Neuronal stem cell (in vitro differentiated cells): ENCODE data around the gene SH3BP4.

Experiments used
- DNase-seq: peaks from one replicate; pipeline ENCODE4 v3.0.0-alpha.2; 2013; ENCODE audit warnings: low spot score
- H2AFZ ChIP-seq: one replicate; pipeline ENCODE4 v1.6.1; 2013; ENCODE audit warnings: mild to moderate bottlenecking, low read length, inconsistent platforms
- H2AK5ac ChIP-seq: 2 replicates; pipeline ENCODE4 v1.6.1; 2013; ENCODE audit warnings: low read depth, mild to moderate bottlenecking, inconsistent platforms, low read length, moderate library complexity, mixed read lengths
- H2BK120ac ChIP-seq: 2 replicates; pipeline ENCODE4 v1.6.1; 2013; ENCODE audit warnings: low read depth, mild to moderate bottlenecking, inconsistent platforms, low read length, moderate library complexity, mixed read lengths
- H2BK12ac ChIP-seq: one replicate; pipeline ENCODE4 v1.6.1; 2013; ENCODE audit warnings: low read length, inconsistent platforms
- H2BK15ac ChIP-seq: 2 replicates; pipeline ENCODE4 v1.6.1; 2013; ENCODE audit warnings: mild to moderate bottlenecking, low read length, inconsistent platforms, mixed read lengths
- H2BK5ac ChIP-seq: one replicate; pipeline ENCODE4 v1.6.1; 2013; ENCODE audit warnings: inconsistent platforms, mild to moderate bottlenecking, low read length, moderate library complexity
- H3K14ac ChIP-seq: one replicate; pipeline ENCODE4 v1.6.1; 2013; ENCODE audit warnings: low read length, inconsistent platforms
- H3K18ac ChIP-seq: 2 replicates; pipeline ENCODE4 v1.6.1; 2013; ENCODE audit warnings: low read length, inconsistent platforms
- H3K23ac ChIP-seq: 2 replicates; pipeline ENCODE4 v1.6.1; 2013; ENCODE audit warnings: low read depth, mild to moderate bottlenecking, mixed read lengths, low read length, inconsistent platforms; ENCODE audit not compliant: poor library complexity
- H3K27ac ChIP-seq: replicated peaks from 3 replicates; pipeline ENCODE4 v1.5.1; 2013; ENCODE audit warnings: low read length, inconsistent platforms
- H3K27me3 ChIP-seq, 3 experiments: 2 replicates each; pipeline ENCODE4 v1.6.1; 2013; ENCODE audit warnings: low read length in 3 of 3, mild to moderate bottlenecking in 2 of 3, inconsistent platforms in 1 of 3, low read depth in 1 of 3, mixed read lengths in 1 of 3, moderate library complexity in 1 of 3; ENCODE audit not compliant: control insufficient read depth in 3 of 3, insufficient read depth in 3 of 3
- H3K36me3 ChIP-seq, 2 donors: replicated peaks in 1 of 2; 2 replicates each; pipeline ENCODE4 v1.6.1; 2013; ENCODE audit warnings: low read length in 2 of 2; ENCODE audit not compliant: control insufficient read depth in 2 of 2, insufficient read depth in 2 of 2
- H3K4ac ChIP-seq: 2 replicates; pipeline ENCODE4 v1.6.1; 2013; ENCODE audit warnings: inconsistent platforms, mild to moderate bottlenecking, low read length, moderate library complexity
- H3K4me1 ChIP-seq, 2 donors: 1 replicate in 1 of 2; 2 replicates in 1 of 2; pipeline ENCODE4 v1.6.1; 2013; ENCODE audit warnings: low read length in 2 of 2, low read depth in 1 of 2; ENCODE audit not compliant: control insufficient read depth in 2 of 2, insufficient read depth in 1 of 2
- H3K4me2 ChIP-seq: one replicate; pipeline ENCODE4 v1.6.1; 2013; ENCODE audit warnings: mild to moderate bottlenecking, low read length, inconsistent platforms; ENCODE audit not compliant: insufficient read depth, poor library complexity, severe bottlenecking
- H3K4me3 ChIP-seq, 2 donors: 2 replicates each; pipeline ENCODE4 v1.5.1; 2013; ENCODE audit warnings: low read length in 2 of 2, mild to moderate bottlenecking in 2 of 2, inconsistent platforms in 1 of 2, moderate library complexity in 1 of 2
- H3K79me1 ChIP-seq: one replicate; pipeline ENCODE4 v1.6.1; 2013; ENCODE audit warnings: low read depth, mild to moderate bottlenecking, inconsistent platforms, low read length, moderate library complexity
- H3K9ac ChIP-seq: one replicate; pipeline ENCODE4 v1.6.1; 2013; ENCODE audit warnings: mild to moderate bottlenecking, low read depth, low read length, inconsistent platforms; ENCODE audit not compliant: poor library complexity
- H3K9me3 ChIP-seq, 2 donors: replicated peaks in 1 of 2; 2 replicates each; pipeline versions ENCODE3 to v1.6.1; 2013; ENCODE audit warnings: low read length in 2 of 2, mild to moderate bottlenecking in 2 of 2, inconsistent platforms in 1 of 2, low read depth in 1 of 2, mixed read lengths in 1 of 2, moderate library complexity in 1 of 2; ENCODE audit not compliant: control insufficient read depth in 2 of 2, insufficient read depth in 1 of 2
- H4K8ac ChIP-seq: one replicate; pipeline ENCODE4 v1.6.1; 2013; ENCODE audit warnings: low read depth, mild to moderate bottlenecking, inconsistent platforms, low read length, moderate library complexity
- H4K91ac ChIP-seq: one replicate; pipeline ENCODE4 v1.6.1; 2013; ENCODE audit warnings: low read length, low read depth, mild to moderate bottlenecking, inconsistent platforms; ENCODE audit not compliant: poor library complexity
- WGBS, 2 donors: extraction: QIAGEN DNeasy Blood & Tissue Kit; methylation state at CpG; one replicate each; pipeline ENCODE4 v1.1.7; 2013; ENCODE audit warnings: missing lambda C conversion rate in 2 of 2, mixed read lengths in 1 of 2; ENCODE audit not compliant: insufficient read length in 2 of 2, insufficient replicate concordance in 1 of 2; ENCODE audit errors: extremely low coverage in 2 of 2; 5-methylcytosine and 5-hydroxymethylcytosine counted together

Gene SH3BP4

DNA sequence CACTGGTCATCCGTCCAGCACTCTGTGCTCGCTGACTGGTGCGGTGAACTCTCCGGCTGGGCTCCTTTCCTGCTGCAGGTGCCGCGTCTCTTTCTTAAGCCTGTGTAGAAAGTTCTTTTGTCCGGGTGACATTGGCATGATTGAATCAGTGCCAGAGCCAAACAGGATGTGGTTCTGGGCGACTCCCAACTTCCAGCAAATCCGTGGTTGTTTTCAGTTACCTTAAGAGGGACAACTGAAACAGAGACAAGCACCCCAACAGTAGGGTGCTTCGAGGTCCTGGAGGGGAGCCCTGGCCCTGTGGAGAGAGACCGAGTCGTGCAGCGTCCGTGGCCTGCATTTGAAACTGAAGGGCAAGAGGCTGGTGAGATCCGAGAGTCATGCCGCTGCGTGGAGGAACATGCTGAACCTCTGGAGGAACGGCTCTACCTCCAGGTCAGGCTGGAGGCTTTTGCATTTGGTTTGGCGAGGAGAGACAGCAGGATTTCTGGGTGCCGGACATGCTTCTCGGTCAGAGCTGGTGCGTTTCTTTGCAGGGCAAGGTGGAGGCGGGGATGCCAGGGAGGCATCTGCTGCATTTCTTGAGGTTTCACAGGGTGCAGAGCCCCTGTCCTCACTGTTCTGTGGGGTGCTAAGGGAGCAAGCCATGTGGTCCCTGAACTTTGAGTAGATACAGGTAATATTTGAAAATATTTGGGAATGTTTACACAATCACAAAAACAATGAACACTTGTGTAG lies 26.8 kb downstream of the SH3BP4 start:
- Histone ChIP-seq H2AFZ (no peak overlapping the region), H2BK5ac (no peak overlapping the region), H4K91ac (no peak overlapping the region), H3K4ac (no peak overlapping the region), H3K9ac (no peak overlapping the region), H2BK120ac (no peak overlapping the region), H2BK12ac (no peak overlapping the region), H2BK15ac (no peak overlapping the region), H4K8ac (no peak overlapping the region), H3K4me2 (no peak overlapping the region), H3K4me3 (no peak overlapping the region), H3K4me1 (peaks cover 19 to 35% of the 10 kb centered on the region in 2 donors), H3K36me3 (peaks cover 3 to 55% of the 10 kb centered on the region in 2 donors), H3K9me3 (peaks cover 8 to 17% of the 10 kb centered on the region in 2 donors), H3K23ac (peak overlapping the region; percentile 14), H3K27ac (no peak overlapping the region), H3K27me3 (no peaks in the 10 kb centered on the region), H2AK5ac (no peak overlapping the region), H3K79me1 (peaks cover 35% of the 10 kb centered on the region), H3K18ac (peak overlapping the region; percentile 69), H3K14ac (no peak overlapping the region)
- DNase-seq = no peak
- no CpG with 5 or more reads among the region's 23 CpGs for WGBS, 2 donors

DNA sequence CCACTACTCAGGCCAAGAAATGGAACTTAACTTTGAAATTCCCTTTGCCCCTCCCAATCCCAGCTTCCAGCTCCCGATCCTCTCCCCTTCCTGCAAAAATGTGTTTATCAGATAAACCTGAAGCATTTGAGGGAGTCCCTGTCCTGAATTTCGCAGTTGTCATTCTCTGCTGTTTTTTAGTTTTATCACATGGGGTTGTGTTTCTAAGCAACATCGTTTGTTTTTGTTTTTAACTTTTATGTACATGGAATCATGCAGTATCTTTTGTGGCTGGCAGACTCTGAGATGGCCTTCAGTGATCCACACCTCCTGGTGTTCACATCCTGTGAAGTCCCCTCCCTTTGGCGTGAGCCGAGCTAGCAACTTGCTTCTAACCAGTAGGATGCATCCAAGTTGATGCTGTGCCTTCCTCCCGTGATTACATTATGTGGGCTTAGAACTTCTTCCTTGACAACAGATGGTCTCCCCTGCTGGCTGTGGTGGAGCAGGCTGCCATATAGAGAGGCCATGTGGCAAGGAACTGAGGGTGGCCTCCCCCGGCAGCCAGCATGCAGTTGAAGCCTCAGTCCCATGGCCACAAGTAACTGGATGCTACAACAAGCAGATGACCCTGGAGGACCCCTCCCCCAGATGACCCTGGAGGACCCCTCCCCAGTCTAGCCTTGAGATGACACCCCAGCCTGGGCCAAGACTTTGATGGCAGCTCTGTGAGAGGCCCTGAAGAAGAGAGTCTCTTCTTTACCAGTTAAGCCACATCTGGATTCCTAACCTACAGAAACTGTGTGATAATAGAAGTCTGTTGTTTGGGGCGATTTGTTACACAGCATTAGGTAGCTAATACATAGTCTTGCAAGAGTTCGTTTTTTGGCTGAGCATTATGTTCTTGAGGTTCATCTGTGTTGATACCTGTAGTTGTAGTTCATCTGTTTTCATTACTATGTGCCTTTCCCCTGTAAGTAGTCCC lies 27.7 kb downstream of the SH3BP4 start:
- Histone ChIP-seq H3K4me3 (no peak overlapping the region), H2AFZ (no peak overlapping the region), H4K8ac (no peak overlapping the region), H3K27ac (no peak overlapping the region), H3K9ac (no peak overlapping the region), H3K4me2 (no peak overlapping the region), H3K23ac (no peak overlapping the region), H3K4ac (no peak overlapping the region), H2BK12ac (no peak overlapping the region), H3K18ac (no peak overlapping the region), H3K9me3 (peaks cover 8 to 17% of the 10 kb centered on the region in 2 donors), H2BK15ac (no peak overlapping the region), H3K79me1 (peaks cover 36% of the 10 kb centered on the region), H2BK5ac (no peak overlapping the region), H3K27me3 (no peaks in the 10 kb centered on the region), H3K14ac (no peak overlapping the region), H3K36me3 (peaks cover 3 to 56% of the 10 kb centered on the region in 2 donors), H4K91ac (no peak overlapping the region), H2AK5ac (no peak overlapping the region), H3K4me1 (peaks cover 19 to 36% of the 10 kb centered on the region in 2 donors), H2BK120ac (no peak overlapping the region)
- no peak for DNase-seq
- no CpG with 5 or more reads among the region's 9 CpGs for WGBS, 2 donors

DNA sequence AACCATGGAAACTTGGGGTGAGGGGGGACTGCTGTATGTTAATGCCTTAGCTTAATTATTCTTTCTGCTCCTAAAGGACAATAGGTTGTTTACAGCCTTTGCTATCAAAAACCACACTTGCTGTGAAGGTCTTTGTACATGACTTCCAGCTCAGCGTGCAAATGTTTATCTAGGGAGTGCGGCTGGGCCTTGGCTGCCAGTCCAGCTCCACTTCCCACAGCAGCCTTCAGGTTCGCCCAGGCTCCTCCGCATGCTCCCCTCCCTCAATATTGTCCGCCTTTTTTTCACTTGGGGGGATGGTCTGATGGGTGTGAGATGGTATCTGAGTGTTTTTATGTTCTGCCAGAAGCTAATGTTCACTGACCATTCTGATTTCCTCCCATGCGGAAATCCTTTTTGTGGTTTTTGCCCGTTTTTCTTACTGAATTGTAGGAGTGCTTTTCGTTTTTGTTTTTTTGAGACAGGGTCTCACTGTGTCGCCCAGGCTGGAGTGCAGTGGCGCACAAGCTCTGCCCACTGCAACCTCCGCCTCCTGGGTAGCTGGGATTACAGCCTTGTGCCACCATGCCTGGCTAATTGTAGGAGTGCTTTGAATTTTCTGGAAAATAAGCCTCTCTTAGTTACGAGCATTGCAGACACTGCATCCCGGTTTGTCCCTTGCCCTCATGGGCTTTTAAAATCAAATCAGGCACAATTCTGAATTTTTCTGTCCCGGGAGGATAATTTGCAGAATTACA lies 28.8 kb downstream of the SH3BP4 start:
- peaks cover 25% of the 10 kb centered on the region for H3K79me1 ChIP-seq
- no peak overlapping the region for H2AFZ ChIP-seq
- no peak overlapping the region for H3K9ac ChIP-seq
- no peak overlapping the region for H2BK15ac ChIP-seq
- H3K27me3 ChIP-seq = no peaks in the 10 kb centered on the region
- no peak overlapping the region for H3K4ac ChIP-seq
- no peak overlapping the region for H3K14ac ChIP-seq
- peaks cover 19 to 30% of the 10 kb centered on the region in 2 donors for H3K4me1 ChIP-seq
- H3K23ac ChIP-seq = no peak overlapping the region
- no peak overlapping the region for H2AK5ac ChIP-seq
- H2BK12ac ChIP-seq = no peak overlapping the region
- no peak overlapping the region for H3K4me2 ChIP-seq
- no peak overlapping the region for H2BK120ac ChIP-seq
- peaks cover 3 to 53% of the 10 kb centered on the region in 2 donors for H3K36me3 ChIP-seq
- no peak overlapping the region for H4K8ac ChIP-seq
- no peak overlapping the region for H2BK5ac ChIP-seq
- peak overlapping the region; percentile 71 for H3K27ac ChIP-seq
- H4K91ac ChIP-seq = no peak overlapping the region
- peak overlapping the region; percentile 58 for H3K18ac ChIP-seq
- no peak overlapping the region for H3K4me3 ChIP-seq
- DNase-seq = no peak
- no CpG with 5 or more reads among the region's 14 CpGs for WGBS, 2 donors
- peaks cover 8 to 17% of the 10 kb centered on the region in 2 donors for H3K9me3 ChIP-seq
